ENCODE data around the gene SNX14. TPM values are rescaled to one million over a fixed set of nuclear protein-coding genes. Genes with fewer than 3 reads are reported as not detected.

The SNX14 gene
- total RNA-seq, 3 donors from 2014 or later, result 21.1 to 30.2 (median 25.7) TPM

DNA sequence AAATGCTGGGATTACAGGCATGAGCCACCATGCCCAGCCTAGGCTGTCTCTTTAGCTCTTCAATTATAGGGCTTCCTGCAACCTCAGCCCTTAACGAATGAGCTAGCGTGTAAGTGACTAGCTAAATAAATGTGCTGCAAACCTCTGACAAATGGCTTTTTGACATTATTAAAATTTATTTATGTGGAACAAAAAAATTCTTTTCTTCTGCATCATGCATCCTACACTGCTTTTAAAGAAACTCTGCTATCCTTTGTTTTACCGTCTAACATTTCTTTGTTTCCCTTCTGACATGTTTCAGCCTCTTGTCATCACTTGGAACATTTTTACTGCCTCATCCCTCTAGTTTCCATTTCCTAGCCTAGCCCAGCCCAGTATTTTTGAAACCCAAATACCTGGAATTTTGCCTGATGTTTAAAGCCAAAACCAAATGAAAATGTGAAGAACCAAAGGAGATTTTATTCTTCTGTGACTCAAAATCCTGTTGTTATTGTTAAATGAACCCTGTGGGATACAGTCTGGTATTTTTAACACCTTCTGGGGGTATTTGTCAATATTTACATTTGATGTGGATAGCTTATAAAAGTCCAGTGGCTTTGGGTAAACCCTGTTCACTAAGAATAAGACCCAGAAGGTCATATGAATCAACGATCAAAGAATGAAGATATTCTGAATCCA lies 134.3 kb downstream of the SNX14 start:
- peaks cover 61% of the 10 kb centered on the region for H3K4me1 Mint-ChIP-seq (ENCODE audit: low read depth)
- H3K36me3 Mint-ChIP-seq (ENCODE audit: insufficient read depth), result no peaks in the 10 kb centered on the region
- peaks cover 19% of the 10 kb centered on the region for H3K27me3 Mint-ChIP-seq (ENCODE audit: low read depth)
- no peaks in the 10 kb centered on the region for H3K9me3 Mint-ChIP-seq
- ATAC-seq (no peak), DNase-seq (no peak)
- no peak overlapping the region for H3K4me3 Mint-ChIP-seq

DNA sequence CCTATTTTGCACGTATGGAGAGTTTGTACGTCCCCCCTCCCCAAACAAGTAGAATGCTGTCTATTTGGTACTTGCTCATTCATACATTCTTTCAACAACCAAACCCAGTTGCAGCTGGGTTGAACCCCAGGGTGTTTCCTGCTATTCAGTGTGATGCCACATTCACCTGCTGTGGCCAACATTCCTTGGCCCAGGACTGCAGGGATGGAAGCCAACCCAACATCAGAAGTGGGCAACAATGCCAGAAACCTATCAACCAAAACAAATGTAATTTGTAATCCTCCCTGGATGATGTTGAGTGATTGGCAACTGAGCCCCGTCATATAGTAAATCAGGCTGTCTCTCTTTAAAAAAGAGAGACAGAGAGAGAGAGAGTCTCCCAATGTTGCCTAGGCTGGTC lies 134.9 kb downstream of the SNX14 start:
- no peak for DNase-seq
- no peaks in the 10 kb centered on the region for H3K36me3 Mint-ChIP-seq (ENCODE audit: insufficient read depth)
- H3K4me3 Mint-ChIP-seq, result no peak overlapping the region
- H3K27me3 Mint-ChIP-seq (ENCODE audit: low read depth), result peaks cover 25% of the 10 kb centered on the region
- H3K9me3 Mint-ChIP-seq, result no peaks in the 10 kb centered on the region
- H3K4me1 Mint-ChIP-seq (ENCODE audit: low read depth), result peaks cover 63% of the 10 kb centered on the region
- ATAC-seq, result no peak

DNA sequence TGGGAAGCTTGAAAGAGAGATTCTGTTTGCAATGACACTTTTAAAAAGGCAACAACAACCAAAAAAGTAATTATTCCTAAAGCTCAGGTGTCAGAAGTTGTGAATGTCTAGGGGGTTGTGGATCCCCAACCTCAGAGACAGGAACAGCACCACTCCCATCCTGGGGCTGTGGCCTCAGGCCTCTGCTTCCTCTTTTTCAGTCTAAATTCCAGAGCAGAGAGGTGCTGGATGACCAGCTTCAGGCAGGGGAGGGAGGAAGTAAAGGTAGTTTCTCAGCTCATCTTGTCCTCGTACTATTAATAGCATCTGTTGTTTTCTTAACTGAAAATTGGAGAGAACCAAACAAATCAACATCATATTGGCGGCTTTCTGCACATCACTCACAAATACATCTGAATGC lies 135.5 kb downstream of the SNX14 start:
- Mint-ChIP-seq H3K4me1 (ENCODE audit: low read depth) (peaks cover 60% of the 10 kb centered on the region), H3K27me3 (ENCODE audit: low read depth) (peaks cover 26% of the 10 kb centered on the region), H3K4me3 (no peak overlapping the region), H3K9me3 (no peaks in the 10 kb centered on the region), H3K36me3 (ENCODE audit: insufficient read depth) (no peaks in the 10 kb centered on the region)
- no peak for ATAC-seq
- no peak for DNase-seq

DNA sequence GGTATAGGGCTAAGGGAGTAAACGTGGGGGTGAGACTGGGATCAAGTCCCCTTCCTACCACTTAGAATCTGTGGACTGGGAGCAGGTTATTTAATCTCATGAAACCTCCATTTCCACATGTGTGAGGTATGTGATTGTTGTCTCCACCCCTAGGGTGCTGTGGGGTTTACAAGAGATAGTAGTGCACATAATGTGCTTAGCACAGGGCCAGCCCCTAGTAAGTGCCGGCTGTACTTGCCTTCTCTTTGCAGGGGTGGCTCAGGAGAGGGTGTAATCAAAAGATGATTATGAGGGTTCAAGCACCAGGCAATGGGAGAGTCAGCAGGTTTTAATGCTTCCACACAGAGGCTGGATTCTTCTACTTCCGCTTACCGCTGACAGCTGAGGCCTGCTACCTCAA lies 136.9 kb downstream of the SNX14 start:
- Mint-ChIP-seq H3K36me3 (ENCODE audit: insufficient read depth) (peaks cover 3% of the 10 kb centered on the region), H3K4me1 (ENCODE audit: low read depth) (peaks cover 55% of the 10 kb centered on the region), H3K27me3 (ENCODE audit: low read depth) (peaks cover 32% of the 10 kb centered on the region), H3K9me3 (no peaks in the 10 kb centered on the region), H3K4me3 (no peak overlapping the region)
- DNase-seq (no peak), ATAC-seq (no peak)

Other genes with a start within 250 kb of the SNX14 start
- gene NT5E, start 143.8 kb downstream of the SNX14 start, total RNA-seq, result 10 to 100 TPM in 2 of 3 donors, 1 to 10 TPM in 1; 9.4 to 18.4 (median 13.4) TPM
- gene SYNCRIP, start 49.0 kb upstream of the SNX14 start, total RNA-seq, result 100 to 1,000 TPM; 248 to 285 (median 283) TPM

Data from activated T-cell treated with anti-CD3 and anti-CD28 coated beads, Interleukin-2, amount 50 U/mL, for 4 hours (primary cell).